ENCODE measurements around the gene CMTM2.

DNA sequence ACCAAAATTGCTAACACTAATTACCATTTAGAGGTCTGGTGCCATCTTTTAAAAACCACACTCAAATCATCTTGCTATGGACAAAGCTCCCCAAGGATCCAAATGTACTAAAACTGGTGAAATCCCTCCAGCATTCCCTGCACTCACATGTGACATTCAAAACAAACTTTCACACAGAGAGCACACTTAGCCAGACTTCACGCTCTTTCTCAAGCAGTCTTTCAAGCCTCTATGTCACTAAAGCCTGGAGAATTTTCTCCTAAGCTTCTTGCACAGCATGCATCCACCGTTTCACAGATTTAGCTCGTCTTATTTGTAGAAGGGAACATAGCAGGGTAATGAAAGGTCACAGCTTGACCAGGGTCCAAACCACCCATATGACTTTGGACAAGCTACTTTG is 44.5 kb downstream of the CMTM2 start:
- no peak for TF ChIP-seq EZH2phosphoT487 (IDR thresholded peaks at IDR 0.05)
- TF ChIP-seq, protein P1, sequence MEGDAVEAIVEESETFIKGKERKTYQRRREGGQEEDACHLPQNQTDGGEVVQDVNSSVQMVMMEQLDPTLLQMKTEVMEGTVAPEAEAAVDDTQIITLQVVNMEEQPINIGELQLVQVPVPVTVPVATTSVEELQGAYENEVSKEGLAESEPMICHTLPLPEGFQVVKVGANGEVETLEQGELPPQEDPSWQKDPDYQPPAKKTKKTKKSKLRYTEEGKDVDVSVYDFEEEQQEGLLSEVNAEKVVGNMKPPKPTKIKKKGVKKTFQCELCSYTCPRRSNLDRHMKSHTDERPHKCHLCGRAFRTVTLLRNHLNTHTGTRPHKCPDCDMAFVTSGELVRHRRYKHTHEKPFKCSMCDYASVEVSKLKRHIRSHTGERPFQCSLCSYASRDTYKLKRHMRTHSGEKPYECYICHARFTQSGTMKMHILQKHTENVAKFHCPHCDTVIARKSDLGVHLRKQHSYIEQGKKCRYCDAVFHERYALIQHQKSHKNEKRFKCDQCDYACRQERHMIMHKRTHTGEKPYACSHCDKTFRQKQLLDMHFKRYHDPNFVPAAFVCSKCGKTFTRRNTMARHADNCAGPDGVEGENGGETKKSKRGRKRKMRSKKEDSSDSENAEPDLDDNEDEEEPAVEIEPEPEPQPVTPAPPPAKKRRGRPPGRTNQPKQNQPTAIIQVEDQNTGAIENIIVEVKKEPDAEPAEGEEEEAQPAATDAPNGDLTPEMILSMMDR (IDR thresholded peaks at IDR 0.05): no peak

Data from neural progenitor cell (in vitro differentiated cells).